Stimulated activated CD8-positive, alpha-beta memory T cell treated with anti-CD3 and anti-CD28 coated beads, Interleukin-12 subunit alpha, Interleukin-12 subunit beta, amount 100 ng/mL, for 4 hours (primary cell): ENCODE results near the gene PIP5K1B.

Experiments used
- DNase-seq: peaks from one replicate; pipeline ENCODE4 v3.0.0-alpha.2; 2020; ENCODE audit warnings: low read depth

The PIP5K1B gene

DNA sequence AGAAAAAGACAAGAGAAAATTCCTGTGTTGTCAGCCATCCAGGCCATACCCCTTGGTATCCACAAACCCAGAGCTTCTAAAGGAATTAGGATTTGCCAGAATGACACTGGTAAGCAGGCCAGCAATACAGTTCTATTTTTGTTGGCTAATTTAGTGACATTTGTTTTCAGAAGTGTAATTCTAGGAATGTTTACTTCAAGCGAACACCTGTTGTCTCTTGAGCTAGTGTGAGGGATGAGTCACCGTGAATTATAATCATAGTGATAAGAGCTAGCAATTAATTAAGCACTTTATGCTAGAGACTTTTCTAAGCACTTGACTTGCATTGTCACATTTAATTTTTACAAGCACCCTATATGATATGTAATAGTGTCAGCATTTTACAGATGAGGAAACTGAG, 209.7 kb downstream of the PIP5K1B start:
- DNase-seq, result no peak

GRCh38 chr9:68919661-68920060, 214.6 kb downstream of the PIP5K1B start:
- DNase-seq, result no peak

DNA sequence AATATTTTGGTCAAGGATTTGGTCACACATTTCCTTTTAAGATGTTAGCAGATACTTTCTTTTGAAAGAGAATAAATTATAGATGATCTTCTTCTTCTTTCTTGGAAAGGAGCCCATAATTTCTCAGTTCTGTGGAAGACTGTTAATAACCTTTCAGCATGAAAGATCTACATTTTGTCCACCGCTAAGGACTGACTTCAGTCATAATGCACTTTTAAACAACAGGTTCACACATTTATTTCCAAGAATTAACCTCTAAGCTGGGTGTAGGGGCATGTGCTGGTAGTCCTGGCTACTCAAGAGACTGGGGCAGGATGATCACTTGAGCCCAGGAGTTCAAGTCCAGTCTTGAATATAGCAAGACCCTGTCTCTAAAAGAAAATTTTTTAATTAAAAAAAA, 215.9 kb downstream of the PIP5K1B start:
- DNase-seq, result no peak

- DNase-seq, result no peak
Observed at GRCh38 chr9:68923480-68923879, 218.4 kb downstream of the PIP5K1B start.

GRCh38 chr9:68925175-68925574, 220.1 kb downstream of the PIP5K1B start:
- no peak for DNase-seq

- no peak for DNase-seq
Observed at GRCh38 chr9:68927165-68927564, 222.1 kb downstream of the PIP5K1B start.

DNA sequence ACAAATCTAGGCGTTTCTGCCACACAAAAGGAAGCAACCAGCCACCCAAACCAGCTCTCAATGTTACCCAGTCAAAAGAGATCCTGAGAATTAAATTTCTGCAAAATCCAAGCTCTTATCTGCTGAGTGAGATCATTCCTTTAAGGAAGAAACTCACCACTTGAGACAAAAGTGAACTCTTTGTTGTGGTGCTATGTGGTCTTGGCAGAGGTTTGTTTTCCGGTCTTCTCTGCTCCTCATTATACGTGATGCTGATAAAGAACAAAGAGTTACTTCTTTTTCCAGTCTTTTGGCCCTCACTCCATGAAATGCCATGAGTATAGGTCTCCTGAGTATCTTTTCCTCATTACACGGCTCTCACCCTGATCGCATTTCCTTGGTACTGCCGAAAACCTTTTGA, 226.8 kb downstream of the PIP5K1B start:
- no peak for DNase-seq

DNA sequence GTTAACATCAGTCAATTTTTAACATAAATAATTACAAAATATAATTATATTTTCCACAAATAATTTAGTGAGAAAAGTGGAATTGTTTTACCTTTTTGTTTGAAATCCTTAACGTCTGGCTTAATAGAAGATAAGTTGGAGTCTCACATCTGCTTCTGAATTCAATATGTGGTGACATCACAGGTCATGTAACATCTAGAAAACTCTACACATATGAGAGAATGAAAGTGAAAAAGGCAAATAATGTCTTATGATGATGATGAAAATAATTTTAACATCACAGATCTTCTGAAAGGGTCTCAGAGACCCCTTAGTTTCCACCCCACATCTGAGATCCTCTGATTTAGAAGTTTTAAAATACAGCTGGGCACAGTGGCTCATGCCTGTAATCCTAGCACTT, 227.4 kb downstream of the PIP5K1B start:
- no peak for DNase-seq

- DNase-seq, result no peak
Observed at GRCh38 chr9:68933434-68934328, 228.6 kb downstream of the PIP5K1B start.

- DNase-seq, result no peak
Observed at GRCh38 chr9:68934329-68934644, 229.2 kb downstream of the PIP5K1B start.

DNA sequence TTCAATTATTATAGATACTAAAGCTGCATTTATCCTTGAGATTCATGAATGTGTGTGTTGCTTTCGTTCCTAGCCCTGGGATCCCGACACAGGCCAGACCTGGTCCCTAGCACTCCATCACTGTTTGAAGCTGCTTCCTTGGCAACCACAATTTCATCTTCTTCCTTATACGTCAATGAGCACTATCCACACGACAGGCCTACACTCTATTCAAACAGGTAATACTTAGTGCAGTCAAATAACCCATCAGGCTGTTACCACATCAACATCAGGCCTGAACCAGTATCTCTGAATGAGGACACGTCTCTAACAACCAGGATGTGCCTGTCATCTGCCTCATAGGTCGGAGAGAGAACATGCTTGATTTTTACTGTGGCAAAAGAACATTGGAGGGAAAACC, 235.5 kb downstream of the PIP5K1B start:
- no peak for DNase-seq

DNA sequence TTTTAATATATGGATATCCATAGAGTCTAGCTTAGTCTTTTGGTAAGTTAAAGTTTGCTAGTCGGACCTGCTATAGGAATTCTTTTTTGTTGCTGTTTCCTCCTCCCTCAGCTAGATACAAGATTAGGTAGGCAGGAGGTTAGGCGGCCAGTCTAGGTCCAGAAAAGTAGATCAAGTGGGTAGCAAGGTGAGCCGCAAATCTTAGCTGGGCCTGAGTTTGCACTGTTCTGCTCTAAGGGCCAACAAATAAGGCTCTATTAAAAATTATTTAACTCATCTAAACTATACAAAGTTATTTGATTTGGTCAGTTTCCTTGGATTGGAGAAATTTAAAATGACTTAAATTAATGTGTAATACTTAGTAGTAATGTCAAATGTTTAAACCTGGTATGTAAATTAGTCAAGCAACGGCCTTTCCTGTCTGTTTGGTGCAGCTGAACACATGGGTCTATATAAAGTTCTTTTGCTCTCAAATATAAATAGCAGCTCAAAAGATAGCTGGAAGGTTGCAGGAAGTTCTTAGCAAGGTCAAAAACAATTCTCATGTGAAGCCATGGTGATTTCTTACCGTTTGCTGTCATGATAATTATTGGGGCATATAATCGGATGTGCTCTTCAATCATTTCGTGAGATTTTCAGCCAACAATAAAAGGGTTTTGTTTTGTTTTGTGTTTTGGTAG, 236.9 kb downstream of the PIP5K1B start:
- no peak for DNase-seq

DNA sequence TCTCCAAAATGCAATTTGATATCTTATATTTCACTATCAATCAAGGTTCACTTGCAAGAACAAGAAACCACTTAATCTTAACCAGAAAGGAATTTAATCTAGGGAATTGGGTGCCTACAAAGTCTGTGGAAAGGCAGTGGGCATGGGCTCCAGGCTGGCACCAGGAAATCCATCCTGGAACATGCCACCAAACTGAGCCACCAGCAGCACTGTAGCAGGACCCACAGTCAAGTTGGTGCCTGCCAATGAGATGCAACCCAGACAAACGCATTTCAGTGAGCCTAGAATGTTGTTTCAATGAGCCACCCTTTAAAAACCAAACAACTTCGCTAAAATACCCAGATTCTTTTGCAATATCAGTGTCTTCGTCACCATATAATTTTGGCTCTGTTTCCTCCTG, 237.8 kb downstream of the PIP5K1B start:
- no peak for DNase-seq

DNA sequence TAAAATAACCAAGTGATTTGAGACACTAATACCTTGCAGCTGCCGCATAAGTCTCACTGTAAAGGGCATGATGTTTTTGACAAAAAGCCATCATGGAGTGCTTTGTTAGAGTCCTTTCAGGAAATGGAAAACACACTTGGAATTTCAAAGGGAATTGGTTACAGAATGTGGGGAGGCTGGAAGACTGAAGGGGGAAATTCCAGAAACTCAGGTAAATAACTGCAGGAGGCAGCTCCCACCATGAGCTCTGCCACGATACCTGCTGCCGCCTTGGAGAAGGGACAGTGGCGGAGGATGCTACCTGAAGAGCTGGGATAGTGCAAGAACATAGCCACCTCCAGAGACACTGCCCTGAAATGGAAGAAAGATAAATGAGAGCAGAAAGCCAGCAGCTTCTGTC, 242.0 kb downstream of the PIP5K1B start:
- no peak for DNase-seq

GRCh38 chr9:68947842-68948569, 243.0 kb downstream of the PIP5K1B start:
- DNase-seq, result no peak

GRCh38 chr9:68949271-68950000, 244.4 kb downstream of the PIP5K1B start:
- no peak for DNase-seq

DNA sequence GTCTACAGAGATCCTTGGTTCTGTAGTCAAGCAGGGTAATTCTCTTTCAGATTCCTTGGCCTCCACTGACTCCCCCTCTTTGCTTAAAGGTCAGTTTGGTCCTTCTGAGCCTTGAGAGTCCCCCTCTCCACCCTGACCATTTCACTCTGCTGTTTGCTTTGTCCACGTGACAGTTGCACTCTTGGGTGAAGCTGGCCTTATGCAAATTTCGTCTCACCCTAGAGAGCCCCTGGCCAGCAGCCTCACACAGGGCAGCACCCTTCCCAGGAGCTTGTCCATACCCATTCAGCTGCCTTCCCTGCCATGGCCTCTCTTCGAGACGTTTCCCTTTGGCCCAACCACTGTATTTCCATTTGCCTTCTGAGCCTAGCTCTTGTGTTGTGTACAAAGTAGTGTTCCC, 245.1 kb downstream of the PIP5K1B start:
- DNase-seq, result no peak

GRCh38 chr9:68950689-68951088, 245.6 kb downstream of the PIP5K1B start:
- DNase-seq, result no peak

DNA sequence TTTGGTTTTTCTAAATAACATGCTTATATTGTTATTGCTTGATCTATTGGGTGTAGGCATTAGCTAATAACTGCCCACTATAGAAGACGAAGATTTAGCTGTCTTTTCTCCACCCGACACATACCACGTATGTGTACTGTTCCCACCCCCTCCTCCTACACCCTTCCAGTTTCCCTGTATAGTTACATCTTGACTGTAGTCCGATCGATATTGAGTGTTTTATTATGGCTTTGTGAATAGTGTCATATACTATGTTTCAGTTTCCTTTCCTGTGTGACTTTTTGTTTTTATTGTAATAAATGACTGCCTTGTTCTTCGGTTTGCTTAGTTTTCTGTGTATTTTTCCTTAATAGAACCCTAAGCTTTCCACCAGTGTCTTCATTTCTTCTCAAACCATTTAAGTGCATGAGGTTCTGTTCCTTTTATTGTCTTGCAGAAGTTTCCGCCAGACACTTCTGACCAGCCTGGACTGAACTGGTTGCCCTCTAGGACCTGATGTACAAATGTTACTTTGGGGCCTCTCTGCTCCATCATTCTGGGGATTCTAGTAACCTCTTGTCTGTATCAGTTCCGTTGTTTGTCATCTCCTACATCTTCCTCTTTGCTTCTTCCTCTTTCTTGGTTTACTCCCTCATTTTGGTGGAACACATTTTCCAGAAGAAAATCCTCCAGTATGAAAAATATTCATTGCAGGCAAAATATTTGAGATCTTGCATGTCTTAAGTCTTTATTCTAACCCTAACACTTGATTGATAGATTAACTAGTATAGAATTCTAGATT, 247.0 kb downstream of the PIP5K1B start:
- no peak for DNase-seq

GRCh38 chr9:68953771-68954170, 248.7 kb downstream of the PIP5K1B start:
- no peak for DNase-seq

GRCh38 chr9:68955330-68955729, 250.3 kb downstream of the PIP5K1B start:
- DNase-seq, result no peak

DNA sequence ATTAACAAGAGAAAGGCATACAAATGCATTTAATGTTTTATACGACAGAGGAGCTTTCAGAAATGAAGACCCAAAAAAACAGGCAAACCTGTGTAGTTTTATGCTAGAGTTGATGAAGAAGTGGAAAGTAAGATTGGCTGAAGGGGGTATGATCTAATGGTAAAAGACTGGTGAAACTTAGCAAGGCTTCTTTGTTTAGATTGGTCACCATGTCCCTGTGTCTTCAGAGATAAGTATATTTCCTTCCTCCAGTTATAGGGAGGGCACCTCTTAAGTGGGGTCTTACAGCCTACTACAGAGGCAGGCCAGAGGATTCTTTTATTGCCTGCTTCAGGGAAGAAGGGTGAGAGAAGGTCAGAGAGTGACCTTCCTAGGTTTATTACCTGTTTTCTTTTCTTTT, 252.4 kb downstream of the PIP5K1B start:
- DNase-seq, result no peak
